K562 (cell line): ENCODE data around the gene METRN. TPM values are rescaled to one million over a fixed set of nuclear protein-coding genes. Genes with fewer than 3 reads are reported as not detected.

Experiments
- CHD1 ChIP-seq: fragments of 200-600 bp; sonication (generic); IDR thresholded peaks from one replicate; pipeline ENCODE4 v1.6.1; 2012; ENCODE audit warnings: mild to moderate bottlenecking, moderate library complexity, low read length, inconsistent platforms
- FUS ChIP-seq: fragments of 200-400 bp; formaldehyde crosslinking; optimal IDR thresholded peaks from 2 replicates; pipeline ENCODE3; 2017; ENCODE audit warnings: low read depth, low read length
- MAX ChIP-seq: sonication (generic); formaldehyde crosslinking; IDR thresholded peaks from 2 replicates; pipeline ENCODE4 v1.9.0; 2022; ENCODE audit warnings: mild to moderate bottlenecking, missing genetic modification reagents
- NELFE ChIP-seq: IDR thresholded peaks from 2 replicates; pipeline ENCODE4 v1.6.1; 2011; ENCODE audit warnings: mild to moderate bottlenecking; ENCODE audit not compliant: insufficient read depth, insufficient read length
- NFIC ChIP-seq: fragments of 450-650 bp; IDR thresholded peaks from 2 replicates; pipeline ENCODE4 v1.6.1; 2017; ENCODE audit warnings: mild to moderate bottlenecking, inconsistent platforms
- NR1H2 ChIP-seq: sonication (generic); formaldehyde crosslinking; IDR thresholded peaks from 2 replicates; pipeline ENCODE4 v1.4.0; 2020; ENCODE audit warnings: mild to moderate bottlenecking, missing genetic modification reagents
- PHB2 ChIP-seq: fragments of 450-650 bp; IDR thresholded peaks from 2 replicates; pipeline ENCODE4 v1.6.1; 2017; ENCODE audit warnings: low read depth
- RBFOX2 ChIP-seq: fragments of 200-400 bp; formaldehyde crosslinking; IDR thresholded peaks from 2 replicates; pipeline ENCODE4 v1.6.1; 2017; ENCODE audit warnings: low read depth, mild to moderate bottlenecking, low read length, moderate library complexity
- RFX5 ChIP-seq: IDR thresholded peaks from 2 replicates; pipeline ENCODE4 v1.6.1; 2011; ENCODE audit warnings: low read depth, mild to moderate bottlenecking, improper control_type of control experiment, low read length
- TFAM ChIP-seq: fragments of 250-450 bp; sonication (Bioruptor Pico); conservative IDR thresholded peaks from 2 replicates; pipeline ENCODE4 v1.5.0; 2021; ENCODE audit warnings: mild to moderate bottlenecking, moderate library complexity
- ZBTB11 ChIP-seq, 3 experiments: fragments of 200-800 bp in 1 of 3; fragments of 250-450 bp in 1 of 3; fragments of 450-650 bp in 1 of 3; sonication (Bioruptor Pico) in 1 of 3; sonication (Bioruptor generic) in 1 of 3; formaldehyde crosslinking in 1 of 3; IDR thresholded peaks; 2 replicates each; pipeline versions ENCODE4 v1.6.1 to v1.8.0; 2016 to 2022; ENCODE audit warnings: mild to moderate bottlenecking in 2 of 3, missing genetic modification characterization in 2 of 3, missing compliant biosample characterization in 1 of 3, moderate library complexity in 1 of 3
- ZMIZ1 ChIP-seq, 2 experiments: fragments of 150-350 bp in 1 of 2; IDR thresholded peaks; 2 replicates each; pipeline ENCODE4 v1.6.1; 2012 to 2016; ENCODE audit warnings: low read depth in 2 of 2, low read length in 2 of 2, mild to moderate bottlenecking in 1 of 2, moderate library complexity in 1 of 2
- ZNF408 ChIP-seq: fragments of 250-450 bp; sonication (Bioruptor Pico); IDR thresholded peaks from 2 replicates; pipeline ENCODE4 v1.4.0; 2020; ENCODE audit warnings: low read depth, mild to moderate bottlenecking, moderate library complexity
- ZNF41 ChIP-seq: fragments of 250-450 bp; sonication (Bioruptor Pico); conservative IDR thresholded peaks from 2 replicates; pipeline ENCODE4 v1.4.0; 2020; ENCODE audit warnings: mild to moderate bottlenecking
- ZNF592 ChIP-seq: fragments of 450-650 bp; IDR thresholded peaks from 2 replicates; pipeline ENCODE4 v1.6.1; 2017; ENCODE audit warnings: antibody characterized with exemption, mild to moderate bottlenecking
- polyA plus RNA-seq, 8 experiments: library from polyadenylated mRNA; depleted of rRNA in 4 of 8; stranded (reverse) in 5 of 8; unstranded in 3 of 8; fragments of >200 nt; fragmentation: Nextera tagmentation in 2 of 8; fragmentation: Illumina TruSeq in 1 of 8; extraction: Ambion mirVana in 2 of 8; extraction: Trizol in 1 of 8; gene quantifications; 2 replicates each; pipeline versions ENCODE4 v1.2.1 to v1.2.3, GENCODE V29; 2011 to 2014; ENCODE audit warnings: inconsistent platforms in 1 of 8, missing spikeins in 1 of 8
- total RNA-seq, 7 experiments: library from RNA; depleted of rRNA in 6 of 7; stranded (reverse); fragments of >200 nt in 6 of 7; fragmentation: Illumina TruSeq in 2 of 7; extraction: Trizol in 2 of 7; gene quantifications; 2 replicates each; pipeline versions ENCODE4 v1.2.1 to v1.2.3, GENCODE V29; 2011 to 2021; ENCODE audit warnings: low replicate concordance in 1 of 7

The METRN gene
- total and polyA plus RNA-seq, 9 of the 15 experiments (the other 6 are each of a cell fraction or from before 2014, with no cell fraction given), result 0.20 to 89.8 (median 15.4) TPM

GRCh38 chr16:720990-721764 is 6.3 kb downstream of the METRN start, which contains the start of gene ANTKMT (continued):
- peak; percentile 71; the same call in 1 of the 2 replicates for TF ChIP-seq NFIC
- TF ChIP-seq RBFOX2, result peak; percentile 92
- no peak; a peak in 1 of 4 replicates for TF ChIP-seq ZMIZ1 (IDR thresholded peaks at IDR 0.05; ENCODE audit: low read depth in 2 of 2, low read length in 2 of 2)
- TF ChIP-seq NELFE, result no peak
- TF ChIP-seq NR1H2 (CRISPR knock-in tag), result no peak
- peak; percentile 93 to 99 (median 98) for TF ChIP-seq ZBTB11 (CRISPR knock-in tag; IDR thresholded peaks at IDR 0.05)
- TF ChIP-seq ZNF41, result no peak
- TF ChIP-seq FUS, result no peak
- no peak for TF ChIP-seq RFX5
- no peak for TF ChIP-seq PHB2
- no peak for TF ChIP-seq ZNF408 (CRISPR knock-in tag)
- TF ChIP-seq MAX (CRISPR knock-in tag), result peak; percentile 93
- no peak for TF ChIP-seq TFAM
- no peak for TF ChIP-seq CHD1
- peak; percentile 67; the same call in 1 of the 2 replicates for TF ChIP-seq ZNF592
